Fibroblast of skin of left quadriceps (primary cell): ENCODE results near the gene ICAM1.
"Not testable (repeated sequence)": the region's sequence is repeated elsewhere in the genome, so short reads cannot be mapped to it uniquely, and the experiment has no call there.

Experiments
- DNase-seq, 2 experiments: peaks; one replicate each; pipeline ENCODE4 v3.0.0-alpha.2; 2013; ENCODE audit warnings: low read depth in 2 of 2

Gene ICAM1

DNA sequence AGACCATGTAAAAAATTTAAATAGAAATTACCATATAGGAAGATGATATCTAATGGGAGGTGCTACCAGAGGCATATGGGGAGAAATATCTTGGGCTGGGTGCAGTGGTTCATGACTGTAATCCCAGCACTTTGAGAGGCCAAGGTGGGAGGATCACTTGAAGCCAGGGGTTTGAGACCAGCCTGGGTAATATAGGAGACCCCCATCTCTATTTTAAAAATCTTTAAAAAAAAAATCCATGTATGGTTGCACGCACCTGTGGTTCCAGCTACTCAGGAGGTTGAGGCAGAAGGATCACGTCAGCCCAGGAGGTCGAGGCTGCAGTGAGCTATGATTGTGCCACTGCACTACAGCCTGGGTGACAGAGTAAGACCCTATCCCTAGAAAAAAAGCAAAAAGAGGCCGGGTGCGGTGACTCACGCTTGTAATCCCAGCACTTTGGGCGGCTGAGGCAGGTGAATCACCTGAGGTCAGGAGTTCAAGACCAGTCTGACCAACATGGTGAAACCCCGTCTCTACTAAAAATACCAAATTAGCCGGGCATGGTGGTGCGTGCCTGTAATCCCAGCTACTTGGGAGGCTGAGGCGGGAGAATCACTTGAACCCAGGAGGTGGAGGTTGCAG is 29.0 kb upstream of the ICAM1 start:
- not testable (repeated sequence) for DNase-seq

DNA sequence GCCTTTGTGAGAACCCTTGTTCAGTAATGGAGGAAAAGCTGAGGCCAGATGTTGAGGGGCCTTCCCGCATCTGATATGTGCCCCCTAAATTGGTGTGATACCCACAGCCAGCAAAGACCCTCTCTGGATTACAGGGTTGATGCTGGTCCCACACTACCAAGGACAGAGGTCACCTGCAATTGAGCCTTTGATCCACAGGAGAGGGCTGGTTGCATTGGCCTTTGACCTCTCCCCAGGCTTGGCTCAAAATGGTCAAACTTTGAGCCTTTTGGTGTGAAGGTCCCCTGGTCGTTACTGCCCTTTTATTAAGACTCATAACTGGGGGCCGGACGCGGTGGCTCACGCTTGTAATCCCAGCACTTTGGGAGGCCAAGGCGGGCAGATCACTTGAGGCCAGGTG is 27.3 kb upstream of the ICAM1 start:
- DNase-seq, result no peak

- no peak for DNase-seq
These were observed 25.6 kb upstream of the ICAM1 start for GRCh38 chr19:10245189-10245939.

DNA sequence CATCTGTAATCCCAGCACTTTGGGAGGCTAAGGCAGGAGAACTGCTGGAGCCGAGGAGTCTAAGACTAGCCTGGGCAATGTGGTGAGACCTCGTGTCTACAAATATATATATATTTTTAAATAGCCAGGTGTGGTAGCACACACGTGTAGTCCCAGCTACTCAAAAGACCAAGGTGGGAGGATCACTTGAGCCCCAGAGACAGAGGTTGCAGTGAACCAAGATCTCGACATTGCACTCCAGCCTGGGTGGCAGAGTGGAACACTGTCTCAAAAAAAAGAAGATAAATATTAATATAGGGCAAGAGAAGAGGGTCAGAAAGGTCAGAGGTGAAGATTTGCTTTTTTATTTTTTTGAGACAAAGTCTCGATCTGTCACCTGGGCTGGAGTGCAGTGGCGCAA is 24.4 kb upstream of the ICAM1 start:
- DNase-seq, result no peak

- peak; percentile 98 for DNase-seq
These were observed 18.9 kb upstream of the ICAM1 start, which contains the start of gene MRPL4 for GRCh38 chr19:10251792-10252694. Gene MRPL4, plus strand, starts transcription at chr19:10252214. Its CDS starts 40 bp downstream, at chr19:10252254.

GRCh38 chr19:10252707-10253106 is 18.2 kb upstream of the ICAM1 start:
- no peak for DNase-seq

- no peak for DNase-seq
These were observed 16.7 kb upstream of the ICAM1 start for GRCh38 chr19:10254244-10254643.

- no peak for DNase-seq
These were observed 15.6 kb upstream of the ICAM1 start for GRCh38 chr19:10255358-10255757.

DNA sequence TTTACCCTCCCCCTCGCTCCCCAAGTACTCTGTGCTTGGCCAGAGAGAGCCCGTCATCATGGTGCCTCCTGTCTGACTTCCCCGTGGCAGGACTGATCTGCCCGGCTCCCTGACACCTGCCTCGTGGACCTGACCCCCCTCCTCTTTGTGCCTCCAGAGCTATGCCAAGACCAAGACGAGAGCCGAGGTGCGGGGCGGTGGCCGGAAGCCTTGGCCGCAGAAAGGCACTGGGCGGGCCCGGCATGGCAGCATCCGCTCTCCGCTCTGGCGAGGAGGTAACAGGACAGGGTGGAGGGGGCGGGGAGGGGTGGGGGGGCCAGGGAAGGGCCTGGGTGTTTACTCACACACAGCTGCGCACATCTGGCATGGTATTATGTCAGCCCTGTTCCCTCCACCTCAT is 14.4 kb upstream of the ICAM1 start:
- no peak for DNase-seq

- no peak for DNase-seq
These were observed 13.8 kb upstream of the ICAM1 start for GRCh38 chr19:10256970-10257615.

GRCh38 chr19:10258080-10258710 is 12.7 kb upstream of the ICAM1 start:
- DNase-seq, result no peak

- DNase-seq, result peak; percentile 46 to 56
These were observed 11.6 kb upstream of the ICAM1 start for GRCh38 chr19:10259162-10259905.

DNA sequence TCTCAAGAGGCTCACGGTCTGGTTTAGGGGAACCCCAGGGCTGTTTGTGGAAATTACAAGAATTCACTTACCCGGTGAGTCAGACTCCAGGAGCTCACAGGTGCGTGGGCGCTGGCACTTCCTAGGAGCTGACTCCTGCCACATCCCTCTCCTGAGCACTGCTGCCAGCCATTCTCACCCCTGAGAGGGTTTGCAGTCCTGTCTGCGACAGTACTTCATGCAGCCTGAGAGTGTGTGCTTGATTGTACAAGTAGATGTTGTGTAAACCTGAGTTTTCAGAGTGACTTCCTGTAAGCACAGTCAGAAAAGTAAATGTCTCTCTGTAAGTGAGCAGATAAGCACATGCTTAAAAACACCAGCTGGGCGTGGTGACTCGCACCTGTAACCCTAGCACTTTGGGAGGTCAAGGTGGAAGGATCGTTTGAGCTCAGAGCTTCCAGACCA is 10.8 kb upstream of the ICAM1 start:
- DNase-seq, result no peak

- no peak for DNase-seq
These were observed 8.1 kb upstream of the ICAM1 start for GRCh38 chr19:10262771-10263170.

- DNase-seq, result no peak
These were observed 4.2 kb upstream of the ICAM1 start for GRCh38 chr19:10266706-10267105.

GRCh38 chr19:10268071-10268470 is 2.8 kb upstream of the ICAM1 start:
- no peak for DNase-seq

DNA sequence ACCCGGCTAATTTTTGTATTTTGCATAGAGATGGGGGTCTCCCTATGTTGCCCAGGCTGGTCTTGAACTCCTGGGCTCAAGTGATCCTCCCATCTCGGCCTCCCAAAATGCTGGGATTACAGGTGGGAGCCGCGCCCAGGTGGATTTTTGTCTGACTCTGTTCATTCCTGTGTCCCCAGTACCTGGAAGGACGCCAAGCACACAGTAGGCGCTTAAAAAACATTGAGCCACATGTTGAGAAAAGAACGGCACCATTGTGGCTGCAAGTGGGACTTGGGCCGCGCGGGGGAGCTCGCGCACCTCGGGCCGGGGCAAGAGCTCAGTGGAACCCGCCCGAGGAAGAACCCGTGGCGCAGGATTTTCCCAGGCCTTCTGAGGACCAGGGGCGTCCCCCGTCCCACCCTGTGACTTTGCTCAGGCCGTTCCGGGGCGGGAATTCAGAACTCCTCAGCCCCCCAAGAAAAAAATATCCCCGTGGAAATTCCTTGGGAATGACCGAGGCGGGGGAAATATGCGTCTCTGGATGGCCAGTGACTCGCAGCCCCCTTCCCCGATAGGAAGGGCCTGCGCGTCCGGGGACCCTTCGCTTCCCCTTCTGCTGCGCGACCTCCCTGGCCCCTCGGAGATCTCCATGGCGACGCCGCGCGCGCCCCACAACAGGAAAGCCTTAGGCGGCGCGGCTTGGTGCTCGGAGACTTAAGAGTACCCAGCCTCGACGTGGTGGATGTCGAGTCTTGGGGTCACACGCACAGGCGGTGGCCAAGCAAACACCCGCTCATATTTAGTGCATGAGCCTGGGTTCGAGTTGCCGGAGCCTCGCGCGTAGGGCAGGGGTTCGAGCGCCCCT is 1.4 kb upstream of the ICAM1 start:
- no peak for DNase-seq

DNA sequence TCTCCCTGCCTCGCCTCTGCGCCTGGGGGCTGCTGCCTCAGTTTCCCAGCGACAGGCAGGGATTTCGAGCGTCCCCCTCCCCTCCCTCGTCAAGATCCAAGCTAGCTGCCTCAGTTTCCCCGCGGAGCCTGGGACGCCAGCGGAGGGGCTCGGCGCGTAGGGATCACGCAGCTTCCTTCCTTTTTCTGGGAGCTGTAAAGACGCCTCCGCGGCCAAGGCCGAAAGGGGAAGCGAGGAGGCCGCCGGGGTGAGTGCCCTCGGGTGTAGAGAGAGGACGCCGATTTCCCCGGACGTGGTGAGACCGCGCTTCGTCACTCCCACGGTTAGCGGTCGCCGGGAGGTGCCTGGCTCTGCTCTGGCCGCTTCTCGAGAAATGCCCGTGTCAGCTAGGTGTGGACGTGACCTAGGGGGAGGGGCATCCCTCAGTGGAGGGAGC is 722 bp upstream of the ICAM1 start:
- no peak for DNase-seq

GRCh38 chr19:10271543-10272086 is 695 bp downstream of the ICAM1 start:
- DNase-seq, result no peak
